WI38 (cell line): ENCODE results near the gene SPECC1.

ENCODE experiments used
- H3K4me3 ChIP-seq: 2 replicates; pipeline ENCODE4 v1.5.1; 2011; ENCODE audit warnings: low read depth, mild to moderate bottlenecking, control low read depth, low read length
- TF ChIP-seq, protein P1 (sequence below): IDR thresholded peaks from 2 replicates; pipeline ENCODE4 v1.5.1; 2012; ENCODE audit warnings: low read depth, mild to moderate bottlenecking, control low read depth, low read length

SPECC1 gene

GRCh38 chr17:20127360-20128035 lies 118.3 kb downstream of the SPECC1 start:
- no peak overlapping the region for H3K4me3 ChIP-seq
- TF ChIP-seq, protein P1, sequence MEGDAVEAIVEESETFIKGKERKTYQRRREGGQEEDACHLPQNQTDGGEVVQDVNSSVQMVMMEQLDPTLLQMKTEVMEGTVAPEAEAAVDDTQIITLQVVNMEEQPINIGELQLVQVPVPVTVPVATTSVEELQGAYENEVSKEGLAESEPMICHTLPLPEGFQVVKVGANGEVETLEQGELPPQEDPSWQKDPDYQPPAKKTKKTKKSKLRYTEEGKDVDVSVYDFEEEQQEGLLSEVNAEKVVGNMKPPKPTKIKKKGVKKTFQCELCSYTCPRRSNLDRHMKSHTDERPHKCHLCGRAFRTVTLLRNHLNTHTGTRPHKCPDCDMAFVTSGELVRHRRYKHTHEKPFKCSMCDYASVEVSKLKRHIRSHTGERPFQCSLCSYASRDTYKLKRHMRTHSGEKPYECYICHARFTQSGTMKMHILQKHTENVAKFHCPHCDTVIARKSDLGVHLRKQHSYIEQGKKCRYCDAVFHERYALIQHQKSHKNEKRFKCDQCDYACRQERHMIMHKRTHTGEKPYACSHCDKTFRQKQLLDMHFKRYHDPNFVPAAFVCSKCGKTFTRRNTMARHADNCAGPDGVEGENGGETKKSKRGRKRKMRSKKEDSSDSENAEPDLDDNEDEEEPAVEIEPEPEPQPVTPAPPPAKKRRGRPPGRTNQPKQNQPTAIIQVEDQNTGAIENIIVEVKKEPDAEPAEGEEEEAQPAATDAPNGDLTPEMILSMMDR = no peak

DNA sequence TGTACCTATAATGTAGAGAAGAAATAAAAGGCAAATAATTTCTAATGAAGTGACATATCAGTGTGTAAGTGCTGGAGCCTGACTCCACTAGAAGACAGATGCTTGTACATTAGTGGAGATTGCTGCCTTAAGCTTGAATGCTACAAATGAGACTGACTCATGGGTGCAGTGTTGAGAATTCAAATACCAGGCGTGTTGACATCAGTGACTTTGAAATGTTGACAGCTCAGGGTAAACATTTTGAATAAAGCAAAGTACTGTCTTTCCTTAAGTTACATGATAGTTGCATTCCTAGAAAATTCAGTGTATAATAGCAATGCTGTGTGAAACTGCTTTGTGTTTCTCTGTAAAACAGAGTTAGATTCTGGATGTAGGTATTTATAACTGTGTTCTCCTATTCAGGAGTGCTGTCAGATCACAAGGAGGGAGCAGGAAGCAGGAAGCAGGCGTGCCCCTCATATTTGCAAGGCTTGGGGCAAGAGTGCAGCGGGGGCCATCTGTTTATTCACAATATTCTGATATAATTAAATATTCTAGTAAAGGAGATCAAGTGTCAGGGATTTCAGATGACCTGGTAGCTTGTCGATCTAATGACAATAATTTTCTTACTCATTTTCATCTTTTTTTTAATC lies 119.0 kb downstream of the SPECC1 start:
- H3K4me3 ChIP-seq = 0 out of 2 replicates have a peak overlapping the region, but pooled peaks have one; percentile 2
- TF ChIP-seq, protein P1 = no peak

GRCh38 chr17:20133517-20133916 lies 124.4 kb downstream of the SPECC1 start:
- H3K4me3 ChIP-seq = no peak overlapping the region
- TF ChIP-seq, protein P1 = no peak

GRCh38 chr17:20141198-20141972 lies 132.2 kb downstream of the SPECC1 start:
- H3K4me3 ChIP-seq = no peak overlapping the region

GRCh38 chr17:20142268-20142667 lies 133.1 kb downstream of the SPECC1 start:
- TF ChIP-seq, protein P1 = no peak
- H3K4me3 ChIP-seq = no peak overlapping the region

More at GRCh38 chr17:20141198-20141972, 132.2 kb downstream of the SPECC1 start:
- TF ChIP-seq, protein P1 = no peak

DNA sequence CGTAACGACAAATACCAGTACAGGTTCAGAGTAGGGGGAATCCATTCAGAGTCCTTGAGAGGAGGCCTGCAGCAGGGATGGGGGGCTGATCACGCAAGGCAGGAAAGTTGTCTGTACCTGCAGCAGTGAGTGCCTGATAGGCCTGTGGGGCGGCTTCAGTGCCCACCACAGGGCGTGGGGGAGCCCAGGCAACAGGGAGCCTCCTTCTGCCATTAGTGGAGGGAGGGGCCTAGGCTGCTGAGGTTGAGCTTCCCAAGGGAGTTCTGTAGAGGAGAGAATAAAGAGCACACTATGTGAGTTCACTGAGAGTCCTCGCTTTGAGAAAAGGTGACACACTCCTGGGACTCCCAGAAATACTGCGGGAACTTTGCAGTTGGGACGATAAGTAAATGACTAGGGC lies 134.6 kb downstream of the SPECC1 start:
- H3K4me3 ChIP-seq = no peak overlapping the region
- TF ChIP-seq, protein P1 = no peak
